Skin of body (tissue), 2 donors: ENCODE results near the gene MAPKAPK3. TPM values are rescaled to one million over a fixed set of nuclear protein-coding genes. Genes with fewer than 3 reads are reported as not detected.

Source experiments
- DNase-seq: peaks from one replicate; lab custom pipeline; 2025; lab: John Stamatoyannopoulos, UW
- total RNA-seq: library from RNA; depleted of rRNA; stranded (reverse); fragments of >200 nt; gene quantifications from one replicate; pipeline ENCODE4 v1.2.3, GENCODE V29; 2014

The MAPKAPK3 gene
- total RNA-seq, 1 donor from 2014 or later = 27.8 TPM

GRCh38 chr3:50587373-50587772 lies 29.6 kb upstream of the MAPKAPK3 start:
- DNase-seq = no peak

GRCh38 chr3:50587806-50588758 lies 28.9 kb upstream of the MAPKAPK3 start:
- no peak for DNase-seq

- no peak for DNase-seq
These were observed 28.1 kb upstream of the MAPKAPK3 start for GRCh38 chr3:50588759-50589433.

GRCh38 chr3:50591196-50591741 lies 25.7 kb upstream of the MAPKAPK3 start:
- DNase-seq = no peak

- DNase-seq = no peak
These were observed 24.4 kb upstream of the MAPKAPK3 start for GRCh38 chr3:50592568-50592967.

GRCh38 chr3:50594253-50594785 lies 22.6 kb upstream of the MAPKAPK3 start:
- DNase-seq = no peak

- no peak for DNase-seq
These were observed 17.7 kb upstream of the MAPKAPK3 start for GRCh38 chr3:50599115-50599715.

- no peak for DNase-seq
These were observed 17.2 kb upstream of the MAPKAPK3 start for GRCh38 chr3:50599716-50600118.

- no peak for DNase-seq
These were observed 16.7 kb upstream of the MAPKAPK3 start for GRCh38 chr3:50600141-50600753.

- peak; percentile 87 for DNase-seq
These were observed 15.9 kb upstream of the MAPKAPK3 start for GRCh38 chr3:50600841-50601591.

- peak; percentile 27 for DNase-seq
These were observed 14.3 kb upstream of the MAPKAPK3 start for GRCh38 chr3:50602595-50603191.

- DNase-seq = no peak
These were observed 13.5 kb upstream of the MAPKAPK3 start for GRCh38 chr3:50603261-50604109.

- no peak for DNase-seq
These were observed 12.8 kb upstream of the MAPKAPK3 start for GRCh38 chr3:50604110-50604621.

- no peak for DNase-seq
These were observed 12.0 kb upstream of the MAPKAPK3 start for GRCh38 chr3:50604628-50605588.

- no peak for DNase-seq
These were observed 11.0 kb upstream of the MAPKAPK3 start for GRCh38 chr3:50605901-50606326.

GRCh38 chr3:50606596-50606995 lies 10.4 kb upstream of the MAPKAPK3 start:
- DNase-seq = no peak

GRCh38 chr3:50607271-50608091 lies 9.5 kb upstream of the MAPKAPK3 start:
- DNase-seq = no peak
